Uterus (tissue), 4 donors: ENCODE data around the gene KCNQ1. TPM values are rescaled to one million over a fixed set of nuclear protein-coding genes. Genes with fewer than 3 reads are reported as not detected.

Experiments used
- DNase-seq, 2 donors: peaks; one replicate each; pipeline ENCODE4 v3.0.0-alpha.2; 2019 to 2020
- H3K27ac ChIP-seq, 2 donors: fragments of 200-600 bp; sonication (generic); 1 replicate in 1 of 2; 2 replicates in 1 of 2; pipeline ENCODE4 v1.5.1; 2016 to 2018
- H3K27me3 ChIP-seq, 2 donors: fragments of 200-600 bp; sonication (generic); one replicate each; pipeline ENCODE4 v1.5.1; 2018 to 2019; ENCODE audit warnings: control low read depth in 1 of 2
- H3K36me3 ChIP-seq, 2 donors: fragments of 200-600 bp; sonication (generic); one replicate each; pipeline ENCODE4 v1.5.1; 2019; ENCODE audit warnings: control low read depth in 1 of 2
- H3K4me1 ChIP-seq, 2 donors: fragments of 200-600 bp; sonication (generic); one replicate each; pipeline ENCODE4 v1.5.1; 2018 to 2019; ENCODE audit warnings: control low read depth in 1 of 2
- H3K4me3 ChIP-seq, 2 donors: fragments of 200-600 bp; sonication (generic); 1 replicate in 1 of 2; 2 replicates in 1 of 2; pipeline ENCODE4 v1.5.1; 2018 to 2019; ENCODE audit warnings: mild to moderate bottlenecking in 1 of 2
- H3K9me3 ChIP-seq, 2 donors: fragments of 200-600 bp; sonication (generic); one replicate each; pipeline ENCODE4 v1.5.1; 2019; ENCODE audit warnings: control low read depth in 1 of 2
- CTCF ChIP-seq, 4 experiments: fragments of 200-600 bp in 2 of 4; fragments of 450-650 bp in 2 of 4; sonication (generic) in 2 of 4; IDR thresholded peaks; one replicate each; pipeline ENCODE4 v1.5.1; 2016 to 2019; ENCODE audit warnings: antibody characterized with exemption in 4 of 4, mild to moderate bottlenecking in 2 of 4, moderate library complexity in 1 of 4
- POLR2A ChIP-seq, 2 donors: fragments of 450-650 bp; IDR thresholded peaks; one replicate each; pipeline ENCODE4 v1.6.1; 2016; ENCODE audit warnings: antibody characterized with exemption in 2 of 2, mild to moderate bottlenecking in 1 of 2, moderate library complexity in 1 of 2
- intact Hi-C: fragments of 100-400 bp; cut with DNase I; formaldehyde crosslinking; loops from one replicate; pipeline ENCODE4 v1.15.1; 2023; ENCODE audit warnings: low total_unique reads
- total RNA-seq, 4 donors: library from RNA; depleted of rRNA in 3 of 4; stranded (reverse); fragments of >200 nt in 3 of 4; gene quantifications; one replicate each; pipeline versions ENCODE4 v1.1.0 to v1.2.4, GENCODE V29; 2014 to 2023
- donor health status: DM: yes; HTN: yes; CAD: no.

KCNQ1 gene
- total RNA-seq, 4 donors from 2014 or later = 2.6 to 10.4 (median 5.4) TPM

GRCh38 chr11:2575591-2576051 lies 130.8 kb downstream of the KCNQ1 start:
- Histone ChIP-seq H3K27ac (no peak overlapping the region), H3K4me3 (no peak overlapping the region), H3K36me3 (no peaks in the 10 kb centered on the region), H3K4me1 (no peaks in the 10 kb centered on the region), H3K27me3 (no peaks in the 10 kb centered on the region), H3K9me3 (no peaks in the 10 kb centered on the region)
- DNase-seq = peak in 1 of 2 donors; percentile 8
- TF ChIP-seq POLR2A (IDR thresholded peaks at IDR 0.05) = no peak
- TF ChIP-seq CTCF (IDR thresholded peaks at IDR 0.05) = no peak
- intact Hi-C loops = no loop called here

GRCh38 chr11:2576111-2576510 lies 131.3 kb downstream of the KCNQ1 start:
- Histone ChIP-seq H3K36me3 (no peaks in the 10 kb centered on the region), H3K4me3 (no peak overlapping the region), H3K27me3 (no peaks in the 10 kb centered on the region), H3K27ac (no peak overlapping the region), H3K9me3 (no peaks in the 10 kb centered on the region), H3K4me1 (no peaks in the 10 kb centered on the region)
- peak in 1 of 2 donors; percentile 6 for DNase-seq
- intact Hi-C loops = no loop called here
- no peak for TF ChIP-seq CTCF (IDR thresholded peaks at IDR 0.05)
- no peak for TF ChIP-seq POLR2A (IDR thresholded peaks at IDR 0.05)

- no peak overlapping the region for H3K4me3 ChIP-seq
- DNase-seq = peak in 1 of 2 donors; percentile 5
- H3K9me3 ChIP-seq = no peaks in the 10 kb centered on the region
- no peak overlapping the region for H3K27ac ChIP-seq
- intact Hi-C loops = no loop called here
- H3K4me1 ChIP-seq = no peaks in the 10 kb centered on the region
- H3K36me3 ChIP-seq = no peaks in the 10 kb centered on the region
- TF ChIP-seq POLR2A (IDR thresholded peaks at IDR 0.05) = no peak
- no peak for TF ChIP-seq CTCF (IDR thresholded peaks at IDR 0.05)
- H3K27me3 ChIP-seq = no peaks in the 10 kb centered on the region
Observed at GRCh38 chr11:2576549-2576948, 131.7 kb downstream of the KCNQ1 start.

GRCh38 chr11:2577031-2577990 lies 132.5 kb downstream of the KCNQ1 start:
- intact Hi-C loops = no loop called here
- TF ChIP-seq POLR2A (IDR thresholded peaks at IDR 0.05) (no peak), CTCF (IDR thresholded peaks at IDR 0.05) (no peak)
- Histone ChIP-seq H3K9me3 (no peaks in the 10 kb centered on the region), H3K27me3 (no peaks in the 10 kb centered on the region), H3K36me3 (no peaks in the 10 kb centered on the region), H3K27ac (no peak overlapping the region), H3K4me1 (no peaks in the 10 kb centered on the region), H3K4me3 (no peak overlapping the region)
- DNase-seq = peak in 1 of 2 donors; percentile 10
